Endodermal cell (in vitro differentiated cells): ENCODE data around the gene ZP4. TPM values are rescaled to one million over a fixed set of nuclear protein-coding genes. Genes with fewer than 3 reads are reported as not detected.

Experiments
- DNase-seq: peaks from one replicate; pipeline ENCODE4 v3.0.0-alpha.2; 2017
- H3K27ac ChIP-seq: 2 replicates; pipeline ENCODE4 v1.5.1; 2013; ENCODE audit warnings: mild to moderate bottlenecking, low read depth, low read length, moderate library complexity
- H3K27me3 ChIP-seq: 2 replicates; pipeline ENCODE4 v1.6.1; 2013; ENCODE audit warnings: mild to moderate bottlenecking, low read length, moderate library complexity; ENCODE audit not compliant: insufficient read depth, control insufficient read depth, poor library complexity, severe bottlenecking
- H3K36me3 ChIP-seq: 2 replicates; pipeline ENCODE4 v1.7.0; 2013; ENCODE audit warnings: mild to moderate bottlenecking, low read length, moderate library complexity; ENCODE audit not compliant: control insufficient read depth, insufficient read depth
- H3K4me1 ChIP-seq: one replicate; pipeline ENCODE4 v1.7.0; 2013; ENCODE audit warnings: low read length; ENCODE audit not compliant: control insufficient read depth, insufficient read depth
- H3K4me3 ChIP-seq: 2 replicates; pipeline ENCODE4 v1.5.1; 2013; ENCODE audit warnings: mild to moderate bottlenecking, low read length, moderate library complexity
- H3K9ac ChIP-seq: 2 replicates; pipeline ENCODE4 v1.6.1; 2013; ENCODE audit warnings: mild to moderate bottlenecking, low read length, moderate library complexity; ENCODE audit not compliant: poor library complexity, severe bottlenecking; ENCODE audit errors: extremely low read depth
- H3K9me3 ChIP-seq: 2 replicates; pipeline ENCODE4 v1.6.1; 2013; ENCODE audit warnings: mild to moderate bottlenecking, low read length, moderate library complexity; ENCODE audit not compliant: control insufficient read depth
- H3K27ac Mint-ChIP-seq: 2 replicates; pipeline ENCODE4 v1.8.0; 2020; ENCODE audit warnings: mixed read lengths
- H3K27me3 Mint-ChIP-seq: 2 replicates; pipeline ENCODE4 v1.8.0; 2021; ENCODE audit warnings: mild to moderate bottlenecking, mixed read lengths; ENCODE audit not compliant: insufficient read depth
- H3K36me3 Mint-ChIP-seq: 2 replicates; pipeline ENCODE4 v1.8.0; 2020; ENCODE audit warnings: low read depth, mixed read lengths
- H3K4me1 Mint-ChIP-seq: 2 replicates; pipeline ENCODE4 v1.8.0; 2020; ENCODE audit warnings: mixed read lengths
- H3K4me3 Mint-ChIP-seq: 2 replicates; pipeline ENCODE4 v1.8.0; 2020; ENCODE audit warnings: mild to moderate bottlenecking, moderate library complexity, mixed read lengths
- H3K9me3 Mint-ChIP-seq: 2 replicates; pipeline ENCODE4 v1.8.0; 2020; ENCODE audit warnings: mild to moderate bottlenecking, mixed read lengths
- CTCF ChIP-seq: fragments of 200-600 bp; sonication (generic); conservative IDR thresholded peaks from 2 replicates; pipeline ENCODE4 v1.5.0; 2021; ENCODE audit warnings: antibody characterized with exemption, mild to moderate bottlenecking
- WGBS, 2 experiments: methylation state at CpG; one replicate each; pipeline versions ENCODE4 v1.1.5 to v1.1.7; 2013; ENCODE audit warnings: missing lambda C conversion rate in 2 of 2, mixed read lengths in 1 of 2; ENCODE audit not compliant: insufficient coverage in 1 of 2, insufficient read length in 1 of 2; 5-methylcytosine and 5-hydroxymethylcytosine counted together
- total RNA-seq, 2 donors: library from RNA; stranded (reverse); fragmentation: NEBNext Ultra II Directional in 1 of 2; extraction: Animal tissue kit (Norgen Biotek cat#: 25700) in 1 of 2; gene quantifications; 2 replicates in 1 of 2; 3 replicates in 1 of 2; pipeline ENCODE4 v1.2.1, GENCODE V29; 2021

Gene ZP4
- total RNA-seq, 2 donors from 2014 or later, result not detected

- no peak for DNase-seq
- Histone ChIP-seq H3K4me3 (no peak overlapping the region), H3K27ac (no peak overlapping the region), H3K9ac (no peak overlapping the region), H3K27me3 (no peaks in the 10 kb centered on the region), H3K36me3 (no peaks in the 10 kb centered on the region), H3K4me1 (no peaks in the 10 kb centered on the region), H3K9me3 (peaks cover 9% of the 10 kb centered on the region)
- H3K4me1 Mint-ChIP-seq, result peaks cover 8% of the 10 kb centered on the region
- no peak for TF ChIP-seq CTCF
- H3K36me3 Mint-ChIP-seq, result no peaks in the 10 kb centered on the region
- 93 to 96% methylated on average over 2 to 3 of the region's 3 CpGs for WGBS, 2 experiments
- H3K27ac Mint-ChIP-seq, result no peak overlapping the region
- H3K4me3 Mint-ChIP-seq, result no peak overlapping the region
- H3K9me3 Mint-ChIP-seq, result no peaks in the 10 kb centered on the region
- H3K27me3 Mint-ChIP-seq, result peaks cover 2% of the 10 kb centered on the region
Measured at GRCh38 chr1:237891979-237892378, 1.3 kb upstream of the ZP4 start.

- no peak overlapping the region for H3K4me3 ChIP-seq
- H3K36me3 ChIP-seq, result no peaks in the 10 kb centered on the region
- 89 to 100% methylated on average over 1 to 2 of the region's 2 CpGs for WGBS, 2 experiments
- no peak overlapping the region for H3K27ac ChIP-seq
- H3K27me3 ChIP-seq, result no peaks in the 10 kb centered on the region
- no peaks in the 10 kb centered on the region for H3K4me1 ChIP-seq
- H3K9me3 ChIP-seq, result peaks cover 9% of the 10 kb centered on the region
- peaks cover 12% of the 10 kb centered on the region for H3K4me1 Mint-ChIP-seq
- H3K4me3 Mint-ChIP-seq, result no peak overlapping the region
- H3K27ac Mint-ChIP-seq, result no peak overlapping the region
- H3K9ac ChIP-seq, result no peak overlapping the region
- DNase-seq, result no peak
- no peak for TF ChIP-seq CTCF
- peaks cover 2% of the 10 kb centered on the region for H3K27me3 Mint-ChIP-seq
- H3K9me3 Mint-ChIP-seq, result no peaks in the 10 kb centered on the region
- no peaks in the 10 kb centered on the region for H3K36me3 Mint-ChIP-seq
Measured at GRCh38 chr1:237891266-237891665, 544 bp upstream of the ZP4 start.

- WGBS, 2 experiments, result 89 to 94% methylated on average over 6 to 7 of the region's 7 CpGs
- Histone ChIP-seq H3K36me3 (no peaks in the 10 kb centered on the region), H3K4me1 (no peaks in the 10 kb centered on the region), H3K4me3 (no peak overlapping the region), H3K9me3 (peaks cover 9% of the 10 kb centered on the region), H3K27ac (no peak overlapping the region), H3K27me3 (no peaks in the 10 kb centered on the region), H3K9ac (no peak overlapping the region)
- no peak overlapping the region for H3K4me3 Mint-ChIP-seq
- H3K27me3 Mint-ChIP-seq, result peaks cover 2% of the 10 kb centered on the region
- H3K9me3 Mint-ChIP-seq, result no peaks in the 10 kb centered on the region
- H3K36me3 Mint-ChIP-seq, result no peaks in the 10 kb centered on the region
- no peak overlapping the region for H3K27ac Mint-ChIP-seq
- H3K4me1 Mint-ChIP-seq, result peaks cover 12% of the 10 kb centered on the region
- TF ChIP-seq CTCF, result no peak
- no peak for DNase-seq
Measured at GRCh38 chr1:237890416-237890815, 306 bp downstream of the ZP4 start.
